Lower lobe of right lung (tissue), 2 donors: ENCODE results near the gene AADAT. TPM values are rescaled to one million over a fixed set of nuclear protein-coding genes. Genes with fewer than 3 reads are reported as not detected.

Experiments used
- ATAC-seq, 2 donors: fragments of 200-7000 bp; cut with Tn5 transposase; one replicate each; pipeline ENCODE4 v1.9.1; 2020 to 2022; ENCODE audit warnings: mild to moderate bottlenecking in 2 of 2, moderate library complexity in 2 of 2
- DNase-seq: peaks from one replicate; pipeline ENCODE4 v3.0.0-alpha.2; 2020
- H3K27ac ChIP-seq: fragments of 200-600 bp; one replicate; pipeline ENCODE4 v1.8.0; 2022
- H3K27me3 ChIP-seq: fragments of 200-600 bp; one replicate; pipeline ENCODE4 v1.8.0; 2022; ENCODE audit warnings: low read depth
- H3K36me3 ChIP-seq: fragments of 200-600 bp; one replicate; pipeline ENCODE4 v1.8.0; 2022; ENCODE audit warnings: mild to moderate bottlenecking
- H3K4me1 ChIP-seq: fragments of 200-600 bp; one replicate; pipeline ENCODE4 v1.8.0; 2022
- H3K4me3 ChIP-seq: fragments of 200-600 bp; one replicate; pipeline ENCODE4 v1.8.0; 2022; ENCODE audit warnings: mild to moderate bottlenecking
- H3K9me3 ChIP-seq: fragments of 200-600 bp; one replicate; pipeline ENCODE4 v1.8.0; 2022
- CTCF ChIP-seq: fragments of 200-600 bp; IDR thresholded peaks from one replicate; pipeline ENCODE4 v1.8.0; 2022; ENCODE audit warnings: antibody characterized with exemption, mild to moderate bottlenecking
- intact Hi-C: fragments of 100-400 bp; cut with DNase I; formaldehyde crosslinking; loops from one replicate; pipeline ENCODE4 v1.11.0; 2022
- total RNA-seq: library from RNA; stranded (reverse); fragmentation: NEBNext Ultra II Directional; extraction: Animal tissue kit (Norgen Biotek cat#: 25700); gene quantifications from one replicate; pipeline ENCODE4 v1.2.1, GENCODE V29; 2021
- donor health status: DM: no; HTN: yes; CAD: no; lungs with severe emphysema.

AADAT gene
- total RNA-seq, 1 donor from 2014 or later: 4.9 TPM

DNA sequence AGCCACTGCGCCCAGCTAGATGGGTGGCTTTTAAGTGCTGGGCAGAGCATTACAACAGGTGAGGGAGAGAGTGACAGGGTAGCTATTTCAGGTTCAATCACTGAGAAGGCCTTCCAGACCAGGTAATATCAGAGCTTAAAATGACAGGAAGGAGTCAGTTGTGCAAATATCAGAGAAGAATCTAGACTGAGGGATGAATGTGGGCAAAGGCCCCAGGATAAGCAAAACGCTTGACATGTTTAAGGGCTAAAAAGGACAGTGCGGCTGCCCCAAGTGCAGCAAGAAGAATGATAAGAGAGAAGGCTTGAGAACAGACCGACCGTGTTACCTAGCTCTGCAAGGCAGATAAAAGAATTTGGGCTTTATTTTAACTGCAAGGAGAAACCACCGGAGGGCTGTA, 18.6 kb downstream of the AADAT start:
- intact Hi-C loops: no loop called here
- ATAC-seq: no peak
- TF ChIP-seq CTCF: no peak

GRCh38 chr4:170068438-170069128, 21.2 kb downstream of the AADAT start:
- Histone ChIP-seq H3K9me3 (no peaks in the 10 kb centered on the region), H3K27me3 (no peaks in the 10 kb centered on the region), H3K36me3 (peaks cover 24% of the 10 kb centered on the region), H3K4me1 (no peaks in the 10 kb centered on the region), H3K4me3 (no peak overlapping the region), H3K27ac (no peak overlapping the region)
- no peak for TF ChIP-seq CTCF
- intact Hi-C loops: no loop called here
- ATAC-seq: no peak
- DNase-seq: no peak

More for the DNA sequence above, 18.6 kb downstream of the AADAT start:
- H3K4me3 ChIP-seq: no peak overlapping the region
- H3K27ac ChIP-seq: no peak overlapping the region
- no peaks in the 10 kb centered on the region for H3K4me1 ChIP-seq
- no peaks in the 10 kb centered on the region for H3K27me3 ChIP-seq
- H3K36me3 ChIP-seq: peaks cover 22% of the 10 kb centered on the region
- no peaks in the 10 kb centered on the region for H3K9me3 ChIP-seq
- no peak for DNase-seq

GRCh38 chr4:170059421-170059820, 30.3 kb downstream of the AADAT start:
- no peaks in the 10 kb centered on the region for H3K9me3 ChIP-seq
- no peak for DNase-seq
- no peak overlapping the region for H3K27ac ChIP-seq
- no peaks in the 10 kb centered on the region for H3K4me1 ChIP-seq
- intact Hi-C loops: no loop called here
- H3K27me3 ChIP-seq: no peaks in the 10 kb centered on the region
- TF ChIP-seq CTCF: no peak
- H3K36me3 ChIP-seq: peaks cover 16% of the 10 kb centered on the region
- no peak for ATAC-seq
- no peak overlapping the region for H3K4me3 ChIP-seq

DNA sequence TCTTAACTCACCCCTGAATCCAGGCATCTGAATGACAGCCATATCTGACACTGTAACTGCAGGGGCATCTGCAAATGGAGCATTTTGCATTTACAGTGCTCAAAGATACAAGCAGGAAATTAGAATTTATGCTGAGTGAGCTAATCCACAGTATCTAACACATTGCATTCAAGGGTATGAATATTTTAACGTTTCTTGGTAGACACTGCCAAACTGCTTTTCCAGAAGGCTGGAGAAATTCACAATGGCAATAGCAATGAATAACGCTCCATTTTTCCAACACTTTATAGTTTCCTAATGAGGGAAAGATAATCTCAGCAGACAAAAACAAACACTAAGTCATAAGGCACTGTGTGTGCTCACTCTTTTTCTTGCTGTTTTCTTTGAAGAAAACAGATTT, 30.9 kb downstream of the AADAT start:
- no peak overlapping the region for H3K4me3 ChIP-seq
- intact Hi-C loops: no loop called here

GRCh38 chr4:170057866-170058265, 31.9 kb downstream of the AADAT start:
- no peak overlapping the region for H3K4me3 ChIP-seq
- no peaks in the 10 kb centered on the region for H3K4me1 ChIP-seq
- intact Hi-C loops: no loop called here
- TF ChIP-seq CTCF: no peak
- peaks cover 16% of the 10 kb centered on the region for H3K36me3 ChIP-seq
- no peaks in the 10 kb centered on the region for H3K9me3 ChIP-seq
- no peaks in the 10 kb centered on the region for H3K27me3 ChIP-seq
- DNase-seq (no peak), ATAC-seq (no peak)
- no peak overlapping the region for H3K27ac ChIP-seq

More for the DNA sequence above, 30.9 kb downstream of the AADAT start:
- ATAC-seq: no peak
- H3K27ac ChIP-seq: no peak overlapping the region
- H3K9me3 ChIP-seq: no peaks in the 10 kb centered on the region
- no peak for TF ChIP-seq CTCF
- DNase-seq: no peak
- peaks cover 16% of the 10 kb centered on the region for H3K36me3 ChIP-seq
- no peaks in the 10 kb centered on the region for H3K4me1 ChIP-seq
- no peaks in the 10 kb centered on the region for H3K27me3 ChIP-seq
